H1 (cell line): ENCODE data around the gene SLC39A11. TPM values are rescaled to one million over a fixed set of nuclear protein-coding genes. Genes with fewer than 3 reads are reported as not detected.

Experiments used
- CTCF ChIA-PET: fragments of 300-600 bp; sonication (Branson Sonifier 250); formaldehyde crosslinking; loops from one replicate; lab custom pipeline; 2021; ENCODE audit not compliant: partially characterized antibody; lab: Charles Lee
- POLR2A ChIA-PET: fragments of 300-600 bp; sonication (Branson Sonifier 250); formaldehyde crosslinking; loops from one replicate; lab custom pipeline; 2021; ENCODE audit warnings: inconsistent platforms; ENCODE audit not compliant: partially characterized antibody; lab: Charles Lee
- DNase-seq, 2 experiments: peaks; one replicate each; pipeline versions ENCODE4 v3.0.0 to v3.0.0-alpha.2; 2010 to 2022; ENCODE audit warnings: low spot score in 2 of 2, low read depth in 1 of 2, mixed read lengths in 1 of 2
- FAIRE-seq: peaks from 2 replicates; lab custom pipeline; 2011; peaks lifted over from hg19 to GRCh38; lab: Jason Lieb, UNC
- H2AFZ ChIP-seq: 2 replicates; pipeline ENCODE4 v1.8.1; 2012; ENCODE audit warnings: low read length, inconsistent platforms
- H2AK5ac ChIP-seq: 2 replicates; pipeline ENCODE4 v1.6.1; 2013; ENCODE audit warnings: low read depth, low read length
- H2BK120ac ChIP-seq: replicated peaks from 2 replicates; pipeline ENCODE3; 2013; ENCODE audit warnings: low read depth, low read length, inconsistent platforms
- H2BK12ac ChIP-seq: 2 replicates; pipeline ENCODE4 v1.6.1; 2013; ENCODE audit warnings: low read depth, low read length
- H2BK15ac ChIP-seq: 2 replicates; pipeline ENCODE4 v1.6.1; 2013; ENCODE audit warnings: low read length
- H2BK20ac ChIP-seq: 2 replicates; pipeline ENCODE4 v1.6.1; 2013; ENCODE audit warnings: low read length
- H2BK5ac ChIP-seq: 2 replicates; pipeline ENCODE4 v1.6.1; 2013; ENCODE audit warnings: low read depth, low read length
- H3K14ac ChIP-seq: 2 replicates; pipeline ENCODE4 v1.6.1; 2013; ENCODE audit warnings: inconsistent platforms; ENCODE audit not compliant: insufficient read length
- H3K18ac ChIP-seq: 2 replicates; pipeline ENCODE4 v1.6.1; 2013; ENCODE audit warnings: low read length; ENCODE audit errors: extremely low read depth
- H3K23ac ChIP-seq: 2 replicates; pipeline ENCODE4 v1.6.1; 2013; ENCODE audit warnings: inconsistent platforms; ENCODE audit not compliant: insufficient read length
- H3K23me2 ChIP-seq: 2 replicates; pipeline ENCODE4 v1.6.1; 2013; ENCODE audit warnings: low read depth, low read length
- H3K27ac ChIP-seq: 2 replicates; pipeline ENCODE4 v1.6.1; 2011; ENCODE audit warnings: low read depth, low read length, inconsistent platforms
- H3K27me3 ChIP-seq, 4 experiments: replicated peaks in 1 of 4; 1 replicate in 1 of 4; 2 replicates in 3 of 4; pipeline versions ENCODE4 v1.6.1 to v1.8.1; 2011 to 2013; ENCODE audit warnings: low read length in 3 of 4, mild to moderate bottlenecking in 3 of 4, inconsistent platforms in 2 of 4, mixed read lengths in 2 of 4, moderate library complexity in 1 of 4; ENCODE audit not compliant: control insufficient read depth in 3 of 4, insufficient read depth in 3 of 4; ENCODE audit errors: extremely low read depth in 1 of 4
- H3K36me3 ChIP-seq, 4 experiments: 2 replicates each; pipeline versions ENCODE4 v1.6.1 to v1.8.1; 2011 to 2013; ENCODE audit warnings: mild to moderate bottlenecking in 4 of 4, low read length in 3 of 4, moderate library complexity in 2 of 4, control low read depth in 1 of 4, inconsistent platforms in 1 of 4; ENCODE audit not compliant: insufficient read depth in 4 of 4, control insufficient read depth in 2 of 4
- H3K4ac ChIP-seq: replicated peaks from 2 replicates; pipeline ENCODE3; 2013; ENCODE audit warnings: low read length, low read depth, mixed read lengths, inconsistent platforms; ENCODE audit not compliant: insufficient read length
- H3K4me1 ChIP-seq, 4 experiments: replicated peaks in 1 of 4; 1 replicate in 1 of 4; 2 replicates in 3 of 4; pipeline versions ENCODE4 v1.6.1 to v1.8.1; 2011 to 2013; ENCODE audit warnings: low read length in 3 of 4, inconsistent platforms in 2 of 4, mixed read lengths in 1 of 4; ENCODE audit not compliant: insufficient read depth in 4 of 4, control insufficient read depth in 3 of 4
- H3K4me2 ChIP-seq, 2 experiments: 2 replicates each; pipeline versions ENCODE4 v1.6.1 to v1.8.1; 2011 to 2013; ENCODE audit warnings: low read depth in 2 of 2, low read length in 2 of 2, control low read depth in 1 of 2, inconsistent platforms in 1 of 2, mild to moderate bottlenecking in 1 of 2; ENCODE audit not compliant: insufficient read depth in 1 of 2
- H3K4me3 ChIP-seq, 4 experiments: fragments of 200-600, 300-600 bp in 1 of 4; sonication (generic), shearing (Covaris generic), sonication (Bioruptor Twin) in 1 of 4; 2 replicates each; pipeline versions ENCODE4 v1.5.1 to v1.8.1; 2011 to 2016; ENCODE audit warnings: low read length in 4 of 4, low read depth in 3 of 4, control low read depth in 2 of 4, inconsistent platforms in 2 of 4, mild to moderate bottlenecking in 2 of 4, mixed read lengths in 1 of 4, moderate library complexity in 1 of 4; ENCODE audit not compliant: insufficient read depth in 2 of 4; ENCODE audit errors: extremely low read depth in 1 of 4
- H3K56ac ChIP-seq: replicated peaks from 2 replicates; pipeline ENCODE3; 2013; ENCODE audit warnings: low read depth, mild to moderate bottlenecking, mixed read lengths, low read length, inconsistent platforms; ENCODE audit not compliant: insufficient read length
- H3K79me1 ChIP-seq: 2 replicates; pipeline ENCODE4 v1.6.1; 2013; ENCODE audit warnings: low read depth, low read length, control low read depth
- H3K79me2 ChIP-seq, 2 experiments: 2 replicates each; pipeline versions ENCODE4 v1.6.1 to v1.8.1; 2012 to 2013; ENCODE audit warnings: low read length in 2 of 2, mild to moderate bottlenecking in 2 of 2, inconsistent platforms in 1 of 2; ENCODE audit not compliant: insufficient read depth in 2 of 2, control insufficient read depth in 1 of 2
- H3K9ac ChIP-seq, 4 experiments: replicated peaks in 1 of 4; 1 replicate in 1 of 4; 2 replicates in 3 of 4; pipeline versions ENCODE4 v1.6.1 to v1.8.1; 2011 to 2013; ENCODE audit warnings: low read depth in 3 of 4, low read length in 3 of 4, control low read depth in 2 of 4, mild to moderate bottlenecking in 2 of 4, moderate library complexity in 2 of 4, inconsistent platforms in 1 of 4; ENCODE audit errors: extremely low read depth in 1 of 4
- H3K9me3 ChIP-seq, 2 experiments: 2 replicates each; pipeline versions ENCODE4 v1.6.1 to v1.8.1; 2012 to 2013; ENCODE audit warnings: mild to moderate bottlenecking in 2 of 2, moderate library complexity in 2 of 2, control low read depth in 1 of 2, inconsistent platforms in 1 of 2, low read depth in 1 of 2, low read length in 1 of 2, mixed read lengths in 1 of 2; ENCODE audit not compliant: insufficient read depth in 2 of 2
- H4K20me1 ChIP-seq, 2 experiments: replicated peaks in 1 of 2; 2 replicates each; pipeline versions ENCODE3 to v1.8.1; 2011 to 2013; ENCODE audit warnings: inconsistent platforms in 2 of 2, low read length in 2 of 2, mild to moderate bottlenecking in 1 of 2; ENCODE audit not compliant: insufficient read depth in 2 of 2, control insufficient read depth in 1 of 2
- H4K5ac ChIP-seq: 2 replicates; pipeline ENCODE4 v1.6.1; 2013; ENCODE audit warnings: low read length, low read depth, mixed read lengths, inconsistent platforms; ENCODE audit not compliant: insufficient read length
- H4K8ac ChIP-seq: 2 replicates; pipeline ENCODE4 v1.8.0; 2013; ENCODE audit warnings: mild to moderate bottlenecking, moderate library complexity, low read length, inconsistent platforms; ENCODE audit not compliant: insufficient read depth; ENCODE audit errors: extremely low read depth
- H4K91ac ChIP-seq: replicated peaks from 2 replicates; pipeline ENCODE3; 2013; ENCODE audit warnings: low read length, mixed read lengths, inconsistent platforms; ENCODE audit not compliant: insufficient read length
- BRCA1 ChIP-seq: IDR thresholded peaks from 2 replicates; pipeline ENCODE4 v1.6.1; 2012; ENCODE audit warnings: low read depth, low read length, improper control_type of control experiment
- FOSL1 ChIP-seq: IDR thresholded peaks from 2 replicates; pipeline ENCODE4 v1.6.1; 2011; ENCODE audit warnings: mild to moderate bottlenecking, low read depth, low read length, moderate library complexity; ENCODE audit not compliant: insufficient read depth
- JUN ChIP-seq: IDR thresholded peaks from 2 replicates; pipeline ENCODE4 v1.6.1; 2011; ENCODE audit warnings: low read depth, mild to moderate bottlenecking, improper control_type of control experiment, low read length
- SP2 ChIP-seq: IDR thresholded peaks from 2 replicates; pipeline ENCODE4 v1.6.1; 2012; ENCODE audit warnings: mild to moderate bottlenecking, low read length, inconsistent platforms
- WGBS, 2 experiments: shearing (Covaris generic) in 1 of 2; methylation state at CpG; one replicate each; pipeline versions ENCODE4 v1.1.6 to v1.1.7; 2013 to 2015; ENCODE audit warnings: low lambda C conversion rate in 2 of 2, mixed read lengths in 2 of 2, inconsistent platforms in 1 of 2, low coverage in 1 of 2, missing lambda C conversion rate in 1 of 2; ENCODE audit not compliant: insufficient replicate concordance in 2 of 2, insufficient coverage in 1 of 2, insufficient read length in 1 of 2; ENCODE audit errors: extremely low coverage in 1 of 2, missing lambda C conversion rate in 1 of 2; 5-methylcytosine and 5-hydroxymethylcytosine counted together
- polyA plus RNA-seq, 7 experiments: library from polyadenylated mRNA; depleted of rRNA in 3 of 7; stranded (reverse) in 5 of 7; unstranded in 2 of 7; fragments of >200 nt in 5 of 7; fragments of 200-250 nt in 2 of 7; gene quantifications; 1 replicate in 5 of 7; 2 replicates in 1 of 7; 4 replicates in 1 of 7; pipeline versions ENCODE4 v1.2.1 to v1.2.3, GENCODE V29; 2011 to 2013; ENCODE audit warnings: missing spikeins in 2 of 7, mixed read lengths in 2 of 7
- total RNA-seq: library from RNA; stranded (reverse); fragmentation: NEBNext Ultra II Directional; extraction: Animal tissue kit (Norgen Biotek cat#: 25700); gene quantifications from 2 replicates; pipeline ENCODE4 v1.2.1, GENCODE V29; 2021

SLC39A11 gene
- total and polyA plus RNA-seq, 2 of the 8 experiments (the other 6 are each of a cell fraction or from before 2014, with no cell fraction given): 12.2 to 19.6 TPM

- Histone ChIP-seq H3K14ac (no peak overlapping the region), H3K23me2 (no peaks in the 10 kb centered on the region), H3K27ac (no peak overlapping the region), H2BK20ac (no peak overlapping the region), H2BK120ac (no peak overlapping the region), H4K91ac (no peak overlapping the region), H4K20me1 (no peaks in the 10 kb centered on the region), H3K36me3 (no peaks in the 10 kb centered on the region), H2AK5ac (no peak overlapping the region), H2BK5ac (no peak overlapping the region), H3K56ac (no peak overlapping the region), H2BK12ac (no peak overlapping the region), H2BK15ac (no peak overlapping the region), H4K8ac (no peak overlapping the region), H3K4ac (no peak overlapping the region), H3K4me2 (no peak overlapping the region), H3K18ac (no peak overlapping the region), H3K4me3 (no peak overlapping the region), H3K27me3 (no peaks in the 10 kb centered on the region), H4K5ac (no peak overlapping the region), H3K4me1 (no peaks in the 10 kb centered on the region), H3K9ac (no peak overlapping the region), H3K79me1 (no peaks in the 10 kb centered on the region), H3K23ac (no peak overlapping the region), H3K9me3 (peaks cover 8 to 16% of the 10 kb centered on the region in 2 experiments; a peak in 2 of 4 replicates), H3K79me2 (no peaks in the 10 kb centered on the region), H2AFZ (no peak overlapping the region)
- TF ChIP-seq FOSL1 (no peak), BRCA1 (no peak), SP2 (no peak), JUN (no peak)
- ChIA-PET CTCF (no interaction called here), POLR2A (no interaction called here)
- FAIRE-seq (no peak), DNase-seq (no peak)
- 95% methylated on average over 8 of the region's 8 CpGs; no CpG with 5 or more reads in 1 of the 2 experiments for WGBS, 2 experiments
Measured at GRCh38 chr17:72877348-72877747, 215.1 kb downstream of the SLC39A11 start.
